ENCODE measurements around the gene TENM3.

GRCh38 chr4:182251116-182251515 is 7.9 kb downstream of the TENM3 start:
- TF ChIP-seq POLR2A (IDR thresholded peaks at IDR 0.05) (no peak), CTCF (IDR thresholded peaks at IDR 0.05) (no peak), POLR2AphosphoS5 (IDR thresholded peaks at IDR 0.05) (no peak)
